ENCODE measurements around the gene MICALL1.
A peak's percentile ranks its signal among the peaks of the same experiment; 100 is the strongest.

Gene MICALL1

DNA sequence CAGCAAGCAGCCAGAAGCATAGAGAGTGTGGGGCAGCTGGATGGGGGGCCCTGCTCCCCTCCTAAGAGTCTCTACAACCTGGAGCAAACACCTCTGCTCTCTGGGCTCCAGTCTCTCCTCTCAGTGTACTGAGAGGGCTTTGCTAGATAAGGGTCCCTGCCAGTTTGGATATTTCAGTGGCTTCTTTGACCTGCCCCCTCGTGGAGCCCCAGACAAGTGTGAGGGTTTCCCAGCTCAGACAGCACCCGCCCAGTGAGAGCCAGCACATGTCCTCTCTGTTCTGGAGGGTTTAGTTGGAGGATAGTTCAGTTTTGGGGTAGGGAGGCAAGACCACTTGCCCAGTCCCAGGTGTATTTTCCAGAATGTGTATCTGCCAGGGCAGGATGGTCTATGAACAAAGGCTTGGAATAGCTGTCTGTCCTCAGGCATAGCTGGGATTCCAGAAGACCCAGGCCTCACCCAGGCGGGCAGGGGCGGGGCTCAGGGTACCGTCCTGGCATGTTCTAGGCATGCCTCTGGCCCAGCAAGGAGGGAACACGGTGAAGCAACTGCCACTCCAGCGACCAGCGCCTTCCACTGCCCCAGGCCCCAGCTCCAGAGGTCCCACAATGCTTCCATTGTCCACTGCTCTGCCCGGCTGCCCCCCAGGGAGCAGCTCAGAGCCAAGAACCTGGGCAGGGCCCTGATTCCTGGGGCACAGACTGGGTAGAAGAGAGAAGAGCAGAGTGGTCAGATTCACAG is 7.5 kb upstream of the MICALL1 start:
- Histone ChIP-seq H3K9me3 (ENCODE audit: insufficient read depth, low read length, severe bottlenecking) (no peaks in the 10 kb centered on the region), H3K27me3 (ENCODE audit: insufficient read depth, low read length, poor library complexity) (no peaks in the 10 kb centered on the region), H3K27ac (ENCODE audit: low read length) (no peak overlapping the region), H3K4me2 (ENCODE audit: insufficient read depth, low read length) (no peak overlapping the region), H2AFZ (ENCODE audit: low read depth, low read length) (no peak overlapping the region), H3K4me1 (ENCODE audit: insufficient read depth, low read length) (peaks cover 7% of the 10 kb centered on the region), H3K4me3 (ENCODE audit: low read depth in 1 of 2, low read length in 2 of 2) (no peak overlapping the region), H4K20me1 (ENCODE audit: insufficient read depth, low read length) (no peaks in the 10 kb centered on the region), H3K36me3 (ENCODE audit: insufficient read depth, low read length) (no peaks in the 10 kb centered on the region), H3K9ac (ENCODE audit: low read depth, low read length) (no peak overlapping the region), H3K79me2 (ENCODE audit: insufficient read depth, low read length) (no peaks in the 10 kb centered on the region)
- ATAC-seq (ENCODE audit: insufficient read depth, low read depth): no peak
- TF ChIP-seq EZH2 (IDR thresholded peaks at IDR 0.05; ENCODE audit: borderline replicate concordance, low read depth, low read length, severe bottlenecking): no peak
- TF ChIP-seq, protein P1, sequence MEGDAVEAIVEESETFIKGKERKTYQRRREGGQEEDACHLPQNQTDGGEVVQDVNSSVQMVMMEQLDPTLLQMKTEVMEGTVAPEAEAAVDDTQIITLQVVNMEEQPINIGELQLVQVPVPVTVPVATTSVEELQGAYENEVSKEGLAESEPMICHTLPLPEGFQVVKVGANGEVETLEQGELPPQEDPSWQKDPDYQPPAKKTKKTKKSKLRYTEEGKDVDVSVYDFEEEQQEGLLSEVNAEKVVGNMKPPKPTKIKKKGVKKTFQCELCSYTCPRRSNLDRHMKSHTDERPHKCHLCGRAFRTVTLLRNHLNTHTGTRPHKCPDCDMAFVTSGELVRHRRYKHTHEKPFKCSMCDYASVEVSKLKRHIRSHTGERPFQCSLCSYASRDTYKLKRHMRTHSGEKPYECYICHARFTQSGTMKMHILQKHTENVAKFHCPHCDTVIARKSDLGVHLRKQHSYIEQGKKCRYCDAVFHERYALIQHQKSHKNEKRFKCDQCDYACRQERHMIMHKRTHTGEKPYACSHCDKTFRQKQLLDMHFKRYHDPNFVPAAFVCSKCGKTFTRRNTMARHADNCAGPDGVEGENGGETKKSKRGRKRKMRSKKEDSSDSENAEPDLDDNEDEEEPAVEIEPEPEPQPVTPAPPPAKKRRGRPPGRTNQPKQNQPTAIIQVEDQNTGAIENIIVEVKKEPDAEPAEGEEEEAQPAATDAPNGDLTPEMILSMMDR (IDR thresholded peaks at IDR 0.05; ENCODE audit: borderline replicate concordance, extremely low read depth, low read length, poor library complexity, severe bottlenecking): no peak
- DNase-seq: no peak

DNA sequence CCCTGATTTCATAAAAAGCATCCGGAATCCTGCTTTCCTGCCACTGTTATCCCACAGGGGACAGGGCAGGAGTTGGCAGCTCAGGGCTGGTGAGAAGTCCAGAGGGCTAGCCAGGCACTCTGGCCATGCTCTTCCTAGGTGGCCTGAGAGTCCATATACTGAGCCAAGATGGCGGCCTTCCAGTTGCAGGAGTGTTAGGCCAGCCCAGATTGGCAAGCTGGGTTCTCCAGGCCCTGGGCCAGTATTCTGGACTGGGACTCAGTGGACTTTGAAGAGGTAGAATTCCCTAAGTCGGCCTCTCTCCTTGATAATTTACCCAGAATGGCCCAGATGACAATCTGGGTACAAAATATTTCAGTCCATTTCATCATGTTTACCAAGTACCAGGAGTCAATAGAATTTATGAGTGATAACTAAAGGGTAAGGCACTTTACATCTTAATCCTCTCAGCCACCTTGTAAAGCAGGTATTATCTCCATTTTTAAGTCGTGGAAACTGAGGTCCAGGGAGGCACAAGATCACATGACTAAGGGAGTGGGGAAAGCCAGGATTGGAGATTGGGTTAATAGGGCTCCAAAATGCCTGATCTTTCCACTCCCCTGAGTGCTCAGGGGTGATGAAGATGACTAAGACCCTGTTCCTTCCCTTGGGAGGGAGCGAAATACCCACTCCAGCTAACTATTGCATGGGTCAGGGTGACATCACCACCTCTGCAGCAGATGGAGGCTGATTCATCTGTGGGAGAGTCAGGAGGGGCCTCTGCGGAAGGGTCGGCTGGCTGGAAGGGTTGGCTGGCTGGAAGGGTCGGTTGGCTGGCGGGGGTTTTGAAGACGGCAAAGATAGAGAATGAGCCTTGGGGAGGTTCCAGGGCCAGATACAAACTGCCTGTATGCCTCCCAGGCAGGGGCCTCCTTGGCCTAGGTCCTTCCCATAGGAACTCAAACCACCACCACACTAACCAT is 1.2 kb upstream of the MICALL1 start:
- no peak for ATAC-seq (ENCODE audit: insufficient read depth, low read depth)
- H3K4me3 ChIP-seq (ENCODE audit: low read depth in 1 of 2, low read length in 2 of 2): peak overlapping the region in 1 of 2 experiments; percentile 71; a peak in 2 of 4 replicates
- H2AFZ ChIP-seq (ENCODE audit: low read depth, low read length): peak overlapping the region; percentile 90

DNA sequence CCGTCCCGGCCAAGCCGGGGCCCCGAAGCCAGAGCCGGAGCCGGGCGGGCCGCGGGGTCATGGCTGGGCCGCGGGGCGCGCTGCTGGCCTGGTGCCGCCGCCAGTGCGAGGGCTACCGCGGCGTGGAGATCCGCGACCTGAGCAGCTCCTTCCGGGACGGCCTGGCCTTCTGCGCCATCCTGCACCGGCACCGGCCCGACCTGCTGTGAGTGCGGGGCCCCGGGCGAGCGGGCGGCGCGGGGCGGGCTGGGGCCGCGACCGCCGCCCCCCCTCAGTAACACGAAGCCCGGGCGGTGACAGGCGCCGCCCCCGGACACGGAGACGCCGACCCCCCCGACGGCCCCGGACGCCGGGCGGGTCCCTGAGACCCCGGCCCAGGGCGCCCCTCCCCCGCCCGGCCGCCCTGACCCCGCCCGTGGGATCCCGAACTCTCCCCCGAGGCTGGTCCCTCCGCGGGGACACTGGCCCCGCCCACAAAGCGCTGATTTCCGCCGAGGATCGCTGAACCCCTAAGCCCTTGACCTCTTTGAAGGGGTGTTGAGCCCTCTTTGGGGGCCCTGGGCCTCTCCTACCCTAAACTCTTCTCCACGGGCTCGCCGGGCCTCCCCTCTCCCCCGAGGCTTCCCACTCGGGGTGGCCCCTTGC is 389 bp downstream of the MICALL1 start:
- peak; percentile 29 for ATAC-seq (ENCODE audit: insufficient read depth, low read depth)
- no peaks in the 10 kb centered on the region; the same call in 1 of the 2 replicates for H3K36me3 ChIP-seq (ENCODE audit: insufficient read depth, low read length)
- peak overlapping the region; percentile 26 to 71; a peak in 3 of 4 replicates for H3K4me3 ChIP-seq (ENCODE audit: low read depth in 1 of 2, low read length in 2 of 2)
- peak overlapping the region; percentile 79 for H3K4me2 ChIP-seq (ENCODE audit: insufficient read depth, low read length)
- H3K79me2 ChIP-seq (ENCODE audit: insufficient read depth, low read length): no peaks in the 10 kb centered on the region; the same call in 1 of the 2 replicates
- TF ChIP-seq, protein P1 (IDR thresholded peaks at IDR 0.05; ENCODE audit: borderline replicate concordance, extremely low read depth, low read length, poor library complexity, severe bottlenecking): no peak
- no peak for TF ChIP-seq EZH2 (IDR thresholded peaks at IDR 0.05; ENCODE audit: borderline replicate concordance, low read depth, low read length, severe bottlenecking)
- peak; percentile 29 for DNase-seq
- no peaks in the 10 kb centered on the region for H3K9me3 ChIP-seq (ENCODE audit: insufficient read depth, low read length, severe bottlenecking)
- no peaks in the 10 kb centered on the region; the same call in 1 of the 2 replicates for H4K20me1 ChIP-seq (ENCODE audit: insufficient read depth, low read length)
- H3K9ac ChIP-seq (ENCODE audit: low read depth, low read length): peak overlapping the region; percentile 88
- no peaks in the 10 kb centered on the region for H3K27me3 ChIP-seq (ENCODE audit: insufficient read depth, low read length, poor library complexity)
- H3K27ac ChIP-seq (ENCODE audit: low read length): peak overlapping the region; percentile 69
- H3K4me1 ChIP-seq (ENCODE audit: insufficient read depth, low read length): peaks cover 23% of the 10 kb centered on the region
- peak overlapping the region; percentile 90 for H2AFZ ChIP-seq (ENCODE audit: low read depth, low read length)

More for the DNA sequence above, 1.2 kb upstream of the MICALL1 start:
- Histone ChIP-seq H3K4me1 (ENCODE audit: insufficient read depth, low read length) (peaks cover 23% of the 10 kb centered on the region), H3K9me3 (ENCODE audit: insufficient read depth, low read length, severe bottlenecking) (no peaks in the 10 kb centered on the region), H3K27me3 (ENCODE audit: insufficient read depth, low read length, poor library complexity) (no peaks in the 10 kb centered on the region), H3K27ac (ENCODE audit: low read length) (no peak overlapping the region), H3K36me3 (ENCODE audit: insufficient read depth, low read length) (no peaks in the 10 kb centered on the region; the same call in 1 of the 2 replicates), H3K4me2 (ENCODE audit: insufficient read depth, low read length) (peak overlapping the region; percentile 79), H3K79me2 (ENCODE audit: insufficient read depth, low read length) (no peaks in the 10 kb centered on the region; the same call in 1 of the 2 replicates), H3K9ac (ENCODE audit: low read depth, low read length) (no peak overlapping the region), H4K20me1 (ENCODE audit: insufficient read depth, low read length) (no peaks in the 10 kb centered on the region)
- no peak for TF ChIP-seq EZH2 (IDR thresholded peaks at IDR 0.05; ENCODE audit: borderline replicate concordance, low read depth, low read length, severe bottlenecking)
- TF ChIP-seq, protein P1 (IDR thresholded peaks at IDR 0.05; ENCODE audit: borderline replicate concordance, extremely low read depth, low read length, poor library complexity, severe bottlenecking): no peak
- DNase-seq: no peak
